ENCODE data around the gene SYT5. TPM values are rescaled to one million over a fixed set of nuclear protein-coding genes. Genes with fewer than 3 reads are reported as not detected.

Gene SYT5
- total and polyA plus RNA-seq, 2 of the 8 experiments (the other 6 are each of a cell fraction or from before 2014, with no cell fraction given), result 0.35 to 0.67 TPM

DNA sequence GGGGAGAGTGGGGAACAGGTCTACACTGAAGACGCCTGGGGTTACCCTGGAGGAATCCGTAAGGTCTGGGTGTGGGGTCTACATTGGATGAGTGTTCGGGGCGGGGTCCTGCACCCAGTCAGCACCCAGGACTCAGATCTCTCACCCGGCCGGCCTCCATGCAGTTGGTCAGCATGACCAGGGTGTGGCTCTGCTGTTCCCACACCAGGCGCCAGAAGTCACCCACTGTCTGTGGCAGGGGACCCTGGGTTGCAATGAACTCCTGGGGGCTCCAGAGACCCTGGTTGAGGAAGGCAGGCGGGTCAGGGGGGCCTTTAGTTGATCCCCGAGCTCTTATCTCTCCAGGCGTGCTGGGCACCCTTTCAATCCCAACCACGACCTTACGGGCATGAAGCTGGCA lies 6.0 kb upstream of the SYT5 start:
- Histone ChIP-seq H4K20me1 (replicated peaks in 1 of 2; ENCODE audit: control insufficient read depth in 1 of 2, insufficient read depth in 2 of 2, low read length in 2 of 2) (peaks cover 0 to 4% of the 10 kb centered on the region in 2 experiments), H3K36me3 (ENCODE audit: control insufficient read depth in 2 of 4, insufficient read depth in 4 of 4, low read length in 3 of 4) (no peaks in the 10 kb centered on the region), H2BK15ac (ENCODE audit: low read length) (no peak overlapping the region), H3K79me2 (ENCODE audit: control insufficient read depth in 1 of 2, insufficient read depth in 2 of 2, low read length in 2 of 2) (no peaks in the 10 kb centered on the region), H3K18ac (ENCODE audit: extremely low read depth, low read length) (no peak overlapping the region), H3K4me1 (replicated peaks in 1 of 4; ENCODE audit: control insufficient read depth in 3 of 4, insufficient read depth in 4 of 4, low read length in 3 of 4) (no peaks in the 10 kb centered on the region), H3K4ac (replicated peaks; ENCODE audit: insufficient read length, low read depth, low read length) (no peak overlapping the region), H3K14ac (ENCODE audit: insufficient read length) (no peak overlapping the region), H3K9me3 (ENCODE audit: insufficient read depth in 2 of 2, low read depth in 1 of 2, low read length in 1 of 2) (no peaks in the 10 kb centered on the region), H3K27me3 (replicated peaks in 1 of 4; ENCODE audit: control insufficient read depth in 3 of 4, extremely low read depth in 1 of 4, insufficient read depth in 3 of 4, low read length in 3 of 4) (peaks cover 0 to 15% (median 7%) of the 10 kb centered on the region in 4 experiments; a peak in 5 of 7 replicates), H2BK5ac (ENCODE audit: low read depth, low read length) (no peak overlapping the region), H2BK20ac (ENCODE audit: low read length) (no peak overlapping the region), H3K79me1 (ENCODE audit: low read depth, low read length) (no peaks in the 10 kb centered on the region), H3K56ac (replicated peaks; ENCODE audit: insufficient read length, low read depth, low read length) (no peak overlapping the region), H3K4me3 (ENCODE audit: extremely low read depth in 1 of 4, insufficient read depth in 2 of 4, low read depth in 3 of 4, low read length in 4 of 4) (no peak overlapping the region), H3K23ac (ENCODE audit: insufficient read length) (no peak overlapping the region), H3K4me2 (ENCODE audit: insufficient read depth in 1 of 2, low read depth in 2 of 2, low read length in 2 of 2) (no peak overlapping the region), H4K91ac (replicated peaks; ENCODE audit: insufficient read length, low read length) (no peak overlapping the region), H4K5ac (ENCODE audit: insufficient read length, low read depth, low read length) (no peak overlapping the region), H3K23me2 (ENCODE audit: low read depth, low read length) (no peaks in the 10 kb centered on the region), H3K27ac (ENCODE audit: low read depth, low read length) (no peak overlapping the region), H2BK12ac (ENCODE audit: low read depth, low read length) (no peak overlapping the region), H2BK120ac (replicated peaks; ENCODE audit: low read depth, low read length) (no peak overlapping the region), H2AFZ (ENCODE audit: low read length) (no peak overlapping the region), H3K9ac (replicated peaks in 1 of 4; ENCODE audit: extremely low read depth in 1 of 4, low read depth in 3 of 4, low read length in 3 of 4) (no peak overlapping the region), H2AK5ac (ENCODE audit: low read depth, low read length) (no peak overlapping the region), H4K8ac (ENCODE audit: extremely low read depth, insufficient read depth, low read length) (no peak overlapping the region)
- CTCF ChIA-PET (ENCODE audit: partially characterized antibody), result interaction anchor here (2.1 kb wide), 1 partner anchor 21 kb away, joined by 5 read pairs; no protein-coding TSS in a partner anchor
- FAIRE-seq, result no peak
- no peak for DNase-seq (ENCODE audit: low read depth in 1 of 2, low spot score in 2 of 2)
- WGBS, 2 experiments (ENCODE audit: extremely low coverage in 1 of 2, insufficient coverage in 1 of 2, insufficient read length in 1 of 2, insufficient replicate concordance in 2 of 2, low coverage in 1 of 2, low lambda C conversion rate in 2 of 2, missing lambda C conversion rate in 1 of 2), result 81% methylated on average over 12 of the region's 12 CpGs; no CpG with 5 or more reads in 1 of the 2 experiments
- POLR2A ChIA-PET (ENCODE audit: partially characterized antibody), result no interaction called here
- TF ChIP-seq, protein P1, sequence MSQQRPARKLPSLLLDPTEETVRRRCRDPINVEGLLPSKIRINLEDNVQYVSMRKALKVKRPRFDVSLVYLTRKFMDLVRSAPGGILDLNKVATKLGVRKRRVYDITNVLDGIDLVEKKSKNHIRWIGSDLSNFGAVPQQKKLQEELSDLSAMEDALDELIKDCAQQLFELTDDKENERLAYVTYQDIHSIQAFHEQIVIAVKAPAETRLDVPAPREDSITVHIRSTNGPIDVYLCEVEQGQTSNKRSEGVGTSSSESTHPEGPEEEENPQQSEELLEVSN (IDR thresholded peaks at IDR 0.05), result no peak
- no peak for TF ChIP-seq GABPA (IDR thresholded peaks at IDR 0.05; ENCODE audit: borderline replicate concordance, insufficient read depth, low read length)
- TF ChIP-seq SP4 (IDR thresholded peaks at IDR 0.05; ENCODE audit: low read length), result no peak
- TF ChIP-seq TEAD4 (IDR thresholded peaks at IDR 0.05; ENCODE audit: low read depth, low read length), result no peak
- TF ChIP-seq TAF7 (optimal IDR thresholded peaks at IDR 0.05; ENCODE audit: borderline replicate concordance, low read depth, low read length), result no peak
- no peak for TF ChIP-seq ASH2L (IDR thresholded peaks at IDR 0.05; ENCODE audit: low read length)
- TF ChIP-seq PHF8 (conservative IDR thresholded peaks at IDR 0.05; ENCODE audit: low read depth, low read length), result no peak
- no peak for TF ChIP-seq RAD21 (IDR thresholded peaks at IDR 0.05 in 1 of 2, conservative IDR thresholded peaks at IDR 0.05 in 1 of 2; ENCODE audit: low read depth in 2 of 2, low read length in 2 of 2)
- no peak for TF ChIP-seq EZH2 (IDR thresholded peaks at IDR 0.05; ENCODE audit: low read depth, low read length, severe bottlenecking)
- no peak for TF ChIP-seq BRCA1 (IDR thresholded peaks at IDR 0.05; ENCODE audit: low read depth, low read length)
- no peak for TF ChIP-seq TAF1 (IDR thresholded peaks at IDR 0.05; ENCODE audit: low read depth, low read length)
- TF ChIP-seq TBP (IDR thresholded peaks at IDR 0.05; ENCODE audit: low read depth, low read length), result no peak
- no peak for TF ChIP-seq CBX8 (IDR thresholded peaks at IDR 0.05; ENCODE audit: borderline replicate concordance, low read depth, low read length)
- TF ChIP-seq CEBPB (IDR thresholded peaks at IDR 0.05; ENCODE audit: low read depth, low read length), result no peak

Data from H1 (cell line).